ENCODE data around the gene SLC16A10.

DNA sequence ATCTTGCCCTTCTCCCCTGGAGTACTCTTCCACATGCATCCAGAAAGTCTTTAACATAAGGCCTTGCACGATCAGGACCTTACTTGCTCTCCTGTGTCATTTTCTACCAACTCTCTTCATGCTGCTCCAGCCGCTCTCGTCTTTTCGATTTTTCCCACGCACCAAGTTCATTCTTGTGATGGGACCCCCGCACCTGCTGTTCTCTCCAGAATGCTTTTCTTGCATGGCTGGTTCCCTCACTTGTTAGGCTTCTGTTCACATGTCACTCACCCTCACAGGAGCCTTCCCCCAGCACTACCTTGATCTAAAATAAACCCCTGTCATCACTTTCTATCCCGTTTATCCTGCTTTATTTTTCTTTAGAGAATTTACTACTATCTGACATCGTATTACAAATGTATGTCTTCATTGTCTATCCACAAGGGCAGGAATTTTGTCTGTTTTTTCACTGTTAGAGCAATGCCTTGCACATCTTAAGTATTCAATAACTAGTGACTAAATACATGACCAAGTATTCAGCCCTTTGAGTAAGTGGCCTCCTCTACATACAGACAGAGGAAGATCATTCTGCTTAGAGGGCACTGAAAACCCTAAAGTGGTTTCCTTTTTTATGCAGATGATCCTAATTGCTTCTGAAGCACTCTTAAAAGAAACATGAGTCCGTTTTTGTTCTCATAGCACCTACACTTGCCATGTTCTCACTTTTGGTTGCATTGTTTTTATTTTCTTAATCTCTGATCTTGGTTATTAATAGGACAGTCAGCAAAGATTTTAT is 166.9 kb downstream of the SLC16A10 start:
- TF ChIP-seq CTBP1 (IDR thresholded peaks at IDR 0.05; ENCODE audit: borderline replicate concordance): no peak
- TF ChIP-seq FOXM1 (IDR thresholded peaks at IDR 0.05; ENCODE audit: borderline replicate concordance): no peak
- no peak for TF ChIP-seq ELF4 (IDR thresholded peaks at IDR 0.05)
- TF ChIP-seq HDGF (IDR thresholded peaks at IDR 0.05; ENCODE audit: borderline replicate concordance): no peak
- no peak for TF ChIP-seq L3MBTL2 (conservative IDR thresholded peaks at IDR 0.05)
- no peak for TF ChIP-seq SP1 (IDR thresholded peaks at IDR 0.05)
- no peak for TF ChIP-seq BHLHE40 (IDR thresholded peaks at IDR 0.05; ENCODE audit: borderline replicate concordance)
- TF ChIP-seq NFRKB (IDR thresholded peaks at IDR 0.05): no peak
